Measurements from ENCODE around the gene FCGBP.
A peak's percentile ranks its signal among the peaks of the same experiment; 100 is the strongest.
"Not testable (repeated sequence)": the region's sequence is repeated elsewhere in the genome, so short reads cannot be mapped to it uniquely, and the experiment has no call there.

FCGBP gene

DNA sequence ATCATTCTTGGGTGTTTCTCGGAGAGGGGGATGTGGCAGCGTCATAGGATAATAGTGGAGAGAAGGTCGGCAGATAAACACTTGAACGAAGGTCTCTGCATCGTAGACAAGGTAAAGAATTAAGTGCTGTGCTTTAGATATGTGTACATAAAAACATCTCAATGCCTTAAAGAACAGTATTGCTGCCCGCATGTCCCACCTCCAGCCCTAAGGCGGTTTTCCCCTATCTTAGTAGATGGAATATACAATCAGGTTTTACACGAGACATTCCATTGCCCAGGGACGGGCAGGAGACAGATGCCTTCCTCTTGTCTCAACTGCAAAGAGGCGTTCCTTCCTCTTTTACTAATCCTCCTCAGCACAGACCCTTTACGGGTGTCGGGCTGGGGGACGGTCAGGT lies 25.0 kb upstream of the FCGBP start:
- H3K9me3 ChIP-seq (ENCODE audit: control extremely low read depth in 1 of 5, control insufficient read depth in 4 of 5, insufficient read depth in 2 of 5, low read depth in 1 of 5, low read length in 4 of 5); H3K27ac ChIP-seq (ENCODE audit: insufficient read depth in 1 of 2, low read depth in 1 of 2, low read length in 2 of 2, poor library complexity in 1 of 2, severe bottlenecking in 2 of 2); CTCF ChIA-PET; H3K36me3 ChIP-seq (ENCODE audit: control insufficient read depth in 4 of 4, insufficient read depth in 4 of 4, low read length in 3 of 4); H3K4me3 ChIP-seq (ENCODE audit: control insufficient read depth in 1 of 7, extremely low read depth in 1 of 7, insufficient read depth in 4 of 7, low read depth in 2 of 7, low read length in 6 of 7); H3K4me1 ChIP-seq (ENCODE audit: control extremely low read depth in 1 of 4, control insufficient read depth in 4 of 4, insufficient read depth in 4 of 4, low read length in 3 of 4); DNase-seq; POLR2A ChIA-PET: not testable (repeated sequence)
- 51% methylated on average over 4 of the region's 13 CpGs for WGBS (ENCODE audit: insufficient coverage)
- peaks cover 0 to 66% (median 11%) of the 10 kb centered on the region in 5 experiments for H3K27me3 ChIP-seq (replicated peaks in 2 of 5; ENCODE audit: control insufficient read depth in 4 of 5, insufficient read depth in 5 of 5, low read length in 4 of 5)

DNA sequence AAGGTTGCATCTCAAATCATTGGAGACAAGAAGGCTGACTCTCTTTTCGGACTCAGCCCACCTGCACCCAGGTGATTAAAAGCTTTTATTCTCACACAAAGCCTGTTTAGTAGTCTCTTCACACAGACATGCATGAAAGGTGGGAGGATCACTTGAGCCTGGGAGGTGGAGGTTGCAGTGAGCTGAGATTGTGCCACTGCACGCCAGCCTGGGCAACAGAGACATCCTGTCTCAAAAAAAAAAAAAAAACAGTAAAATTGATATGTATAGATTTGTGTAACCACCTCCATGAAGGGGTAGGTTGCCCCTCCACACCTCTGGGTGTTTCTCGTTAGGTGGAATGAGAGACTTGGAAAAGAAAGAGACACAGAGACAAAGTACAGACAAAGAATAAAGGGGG lies 24.5 kb upstream of the FCGBP start:
- H3K4me1 ChIP-seq (ENCODE audit: control extremely low read depth in 1 of 4, control insufficient read depth in 4 of 4, insufficient read depth in 4 of 4, low read length in 3 of 4); DNase-seq; H3K36me3 ChIP-seq (ENCODE audit: control insufficient read depth in 4 of 4, insufficient read depth in 4 of 4, low read length in 3 of 4); H3K4me3 ChIP-seq (ENCODE audit: control insufficient read depth in 1 of 7, extremely low read depth in 1 of 7, insufficient read depth in 4 of 7, low read depth in 2 of 7, low read length in 6 of 7); H3K9me3 ChIP-seq (ENCODE audit: control extremely low read depth in 1 of 5, control insufficient read depth in 4 of 5, insufficient read depth in 2 of 5, low read depth in 1 of 5, low read length in 4 of 5); POLR2A ChIA-PET; CTCF ChIA-PET; H3K27ac ChIP-seq (ENCODE audit: insufficient read depth in 1 of 2, low read depth in 1 of 2, low read length in 2 of 2, poor library complexity in 1 of 2, severe bottlenecking in 2 of 2): not testable (repeated sequence)
- 89% methylated on average over 2 of the region's 3 CpGs for WGBS (ENCODE audit: insufficient coverage)
- peaks cover 0 to 68% (median 11%) of the 10 kb centered on the region in 5 experiments for H3K27me3 ChIP-seq (replicated peaks in 2 of 5; ENCODE audit: control insufficient read depth in 4 of 5, insufficient read depth in 5 of 5, low read length in 4 of 5)

DNA sequence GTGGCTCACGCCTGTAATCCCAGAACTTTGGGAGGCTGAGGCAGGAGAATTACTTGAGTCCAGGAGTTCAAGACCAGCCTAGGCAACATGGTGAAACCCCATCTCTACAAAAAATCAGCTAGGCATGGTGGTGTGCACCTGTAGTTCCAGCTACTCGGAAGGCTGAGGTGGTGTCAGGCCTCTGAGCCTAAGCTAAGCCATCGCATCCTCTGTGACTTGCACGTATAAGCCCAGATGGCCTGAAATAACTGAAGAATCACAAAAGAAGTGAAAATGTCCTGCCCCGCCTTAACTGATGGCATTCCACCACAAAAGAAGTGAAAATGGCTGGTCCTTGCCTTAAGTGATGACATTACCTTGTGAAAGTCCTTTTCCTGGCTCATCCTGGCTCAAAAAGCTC lies 23.5 kb upstream of the FCGBP start:
- H3K9me3 ChIP-seq (ENCODE audit: control extremely low read depth in 1 of 5, control insufficient read depth in 4 of 5, insufficient read depth in 2 of 5, low read depth in 1 of 5, low read length in 4 of 5); H3K27ac ChIP-seq (ENCODE audit: insufficient read depth in 1 of 2, low read depth in 1 of 2, low read length in 2 of 2, poor library complexity in 1 of 2, severe bottlenecking in 2 of 2); H3K4me3 ChIP-seq (ENCODE audit: control insufficient read depth in 1 of 7, extremely low read depth in 1 of 7, insufficient read depth in 4 of 7, low read depth in 2 of 7, low read length in 6 of 7); POLR2A ChIA-PET; DNase-seq; H3K36me3 ChIP-seq (ENCODE audit: control insufficient read depth in 4 of 4, insufficient read depth in 4 of 4, low read length in 3 of 4): not testable (repeated sequence)
- CTCF ChIA-PET = interaction anchor here (0.8 kb wide), 1 partner anchor 12 kb away, joined by 3 read pairs; no protein-coding TSS in a partner anchor
- peaks cover 0 to 65% (median 11%) of the 10 kb centered on the region in 5 experiments for H3K27me3 ChIP-seq (replicated peaks in 2 of 5; ENCODE audit: control insufficient read depth in 4 of 5, insufficient read depth in 5 of 5, low read length in 4 of 5)
- peaks cover 5 to 13% (median 11%) of the 10 kb centered on the region in 4 experiments for H3K4me1 ChIP-seq (ENCODE audit: control extremely low read depth in 1 of 4, control insufficient read depth in 4 of 4, insufficient read depth in 4 of 4, low read length in 3 of 4)
- 100% methylated on average over 5 of the region's 5 CpGs for WGBS (ENCODE audit: insufficient coverage)

- peaks cover 8 to 19% (median 16%) of the 10 kb centered on the region in 4 experiments for H3K4me1 ChIP-seq (ENCODE audit: control extremely low read depth in 1 of 4, control insufficient read depth in 4 of 4, insufficient read depth in 4 of 4, low read length in 3 of 4)
- no peak for DNase-seq
These were observed 19.5 kb upstream of the FCGBP start for GRCh38 chr19:39953915-39954314.

GRCh38 chr19:39951686-39952085 lies 17.3 kb upstream of the FCGBP start:
- WGBS (ENCODE audit: insufficient coverage) = no CpG with 5 or more reads among the region's 3 CpGs
- H3K27ac ChIP-seq (ENCODE audit: insufficient read depth in 1 of 2, low read depth in 1 of 2, low read length in 2 of 2, poor library complexity in 1 of 2, severe bottlenecking in 2 of 2) = no peak overlapping the region
- H3K27me3 ChIP-seq (replicated peaks in 2 of 5; ENCODE audit: control insufficient read depth in 4 of 5, insufficient read depth in 5 of 5, low read length in 4 of 5) = peaks cover 0 to 84% (median 31%) of the 10 kb centered on the region in 5 experiments
- H3K4me1 ChIP-seq (ENCODE audit: control extremely low read depth in 1 of 4, control insufficient read depth in 4 of 4, insufficient read depth in 4 of 4, low read length in 3 of 4) = peaks cover 8 to 19% (median 16%) of the 10 kb centered on the region in 4 experiments
- DNase-seq = no peak
- no peak overlapping the region for H3K4me3 ChIP-seq (ENCODE audit: control insufficient read depth in 1 of 7, extremely low read depth in 1 of 7, insufficient read depth in 4 of 7, low read depth in 2 of 7, low read length in 6 of 7)
- ChIA-PET CTCF (interaction anchor here (0.9 to 1.0 kb wide), 2 partner anchors 17 to 19 kb away, joined by 3 read pairs; partner anchors contain the start of gene PSMC4), POLR2A (no interaction called here)
- no peaks in the 10 kb centered on the region for H3K9me3 ChIP-seq (ENCODE audit: control extremely low read depth in 1 of 5, control insufficient read depth in 4 of 5, insufficient read depth in 2 of 5, low read depth in 1 of 5, low read length in 4 of 5)
- no peaks in the 10 kb centered on the region for H3K36me3 ChIP-seq (ENCODE audit: control insufficient read depth in 4 of 4, insufficient read depth in 4 of 4, low read length in 3 of 4)

More at GRCh38 chr19:39953915-39954314, 19.5 kb upstream of the FCGBP start:
- Histone ChIP-seq H3K4me3 (ENCODE audit: control insufficient read depth in 1 of 7, extremely low read depth in 1 of 7, insufficient read depth in 4 of 7, low read depth in 2 of 7, low read length in 6 of 7) (peak overlapping the region in 1 of 7 experiments; percentile 12), H3K9me3 (ENCODE audit: control extremely low read depth in 1 of 5, control insufficient read depth in 4 of 5, insufficient read depth in 2 of 5, low read depth in 1 of 5, low read length in 4 of 5) (no peaks in the 10 kb centered on the region), H3K27me3 (replicated peaks in 2 of 5; ENCODE audit: control insufficient read depth in 4 of 5, insufficient read depth in 5 of 5, low read length in 4 of 5) (peaks cover 0 to 71% (median 31%) of the 10 kb centered on the region in 5 experiments), H3K27ac (ENCODE audit: insufficient read depth in 1 of 2, low read depth in 1 of 2, low read length in 2 of 2, poor library complexity in 1 of 2, severe bottlenecking in 2 of 2) (no peak overlapping the region), H3K36me3 (ENCODE audit: control insufficient read depth in 4 of 4, insufficient read depth in 4 of 4, low read length in 3 of 4) (no peaks in the 10 kb centered on the region)
- POLR2A ChIA-PET = interaction anchor here (0.7 kb wide), 1 partner anchor 12 kb away, joined by 4 read pairs; no protein-coding TSS in a partner anchor
- no CpG with 5 or more reads among the region's 7 CpGs for WGBS (ENCODE audit: insufficient coverage)
- CTCF ChIA-PET = interaction anchor here (1.1 to 1.8 kb wide), 2 partner anchors 12 to 111 kb away, joined by 3 to 6 read pairs; no protein-coding TSS in a partner anchor

GRCh38 chr19:39951065-39951650 lies 16.7 kb upstream of the FCGBP start:
- no peaks in the 10 kb centered on the region for H3K36me3 ChIP-seq (ENCODE audit: control insufficient read depth in 4 of 4, insufficient read depth in 4 of 4, low read length in 3 of 4)
- H3K4me1 ChIP-seq (ENCODE audit: control extremely low read depth in 1 of 4, control insufficient read depth in 4 of 4, insufficient read depth in 4 of 4, low read length in 3 of 4) = peaks cover 8 to 19% (median 16%) of the 10 kb centered on the region in 4 experiments
- H3K27me3 ChIP-seq (replicated peaks in 2 of 5; ENCODE audit: control insufficient read depth in 4 of 5, insufficient read depth in 5 of 5, low read length in 4 of 5) = peaks cover 0 to 84% (median 31%) of the 10 kb centered on the region in 5 experiments
- H3K9me3 ChIP-seq (ENCODE audit: control extremely low read depth in 1 of 5, control insufficient read depth in 4 of 5, insufficient read depth in 2 of 5, low read depth in 1 of 5, low read length in 4 of 5) = no peaks in the 10 kb centered on the region
- ChIA-PET CTCF (interaction anchor here (0.9 to 1.0 kb wide), 2 partner anchors 18 to 19 kb away, joined by 3 read pairs; partner anchors contain the start of gene PSMC4), POLR2A (no interaction called here)
- WGBS (ENCODE audit: insufficient coverage) = 100% methylated on average over 1 of the region's 2 CpGs
- no peak overlapping the region for H3K4me3 ChIP-seq (ENCODE audit: control insufficient read depth in 1 of 7, extremely low read depth in 1 of 7, insufficient read depth in 4 of 7, low read depth in 2 of 7, low read length in 6 of 7)
- no peak overlapping the region for H3K27ac ChIP-seq (ENCODE audit: insufficient read depth in 1 of 2, low read depth in 1 of 2, low read length in 2 of 2, poor library complexity in 1 of 2, severe bottlenecking in 2 of 2)
- no peak for DNase-seq

DNA sequence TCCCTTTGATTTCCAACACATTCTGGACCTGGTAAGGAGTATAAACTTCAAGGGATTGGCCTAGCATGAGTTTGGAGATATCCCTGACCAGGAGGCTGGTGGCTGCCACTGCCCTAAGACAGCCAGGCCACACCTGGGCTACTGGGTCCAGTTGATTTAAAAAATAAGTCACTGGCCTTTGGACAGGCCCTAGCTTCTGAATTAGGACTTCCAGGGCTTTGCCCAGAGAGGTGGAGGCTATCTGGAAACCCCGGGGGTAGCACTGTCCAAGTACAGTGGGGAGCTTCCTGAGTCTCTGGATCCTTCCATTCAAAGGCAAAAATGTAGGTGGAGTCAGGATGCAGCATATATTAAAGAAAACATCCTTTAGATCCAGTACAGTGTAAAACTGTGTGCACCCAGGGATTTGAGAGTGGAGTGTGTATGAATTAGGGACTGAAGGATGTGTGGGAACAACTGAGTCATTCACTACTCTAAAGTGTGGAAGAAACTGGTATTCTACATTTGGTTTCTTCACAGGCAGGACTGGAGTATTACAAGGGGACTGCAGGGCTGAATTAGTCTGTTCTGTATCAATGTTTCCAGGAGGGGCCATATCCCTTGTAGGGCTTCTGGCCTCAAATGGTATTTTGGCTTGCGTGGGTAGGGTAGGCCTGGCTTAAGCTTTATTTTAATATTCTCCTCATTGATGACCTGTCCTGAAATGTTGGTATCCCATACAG lies 14.8 kb upstream of the FCGBP start:
- Histone ChIP-seq H3K9me3 (ENCODE audit: control extremely low read depth in 1 of 5, control insufficient read depth in 4 of 5, insufficient read depth in 2 of 5, low read depth in 1 of 5, low read length in 4 of 5) (no peaks in the 10 kb centered on the region), H3K36me3 (ENCODE audit: control insufficient read depth in 4 of 4, insufficient read depth in 4 of 4, low read length in 3 of 4) (no peaks in the 10 kb centered on the region), H3K4me3 (ENCODE audit: control insufficient read depth in 1 of 7, extremely low read depth in 1 of 7, insufficient read depth in 4 of 7, low read depth in 2 of 7, low read length in 6 of 7) (no peak overlapping the region), H3K4me1 (ENCODE audit: control extremely low read depth in 1 of 4, control insufficient read depth in 4 of 4, insufficient read depth in 4 of 4, low read length in 3 of 4) (peaks cover 8 to 19% (median 17%) of the 10 kb centered on the region in 4 experiments), H3K27me3 (replicated peaks in 2 of 5; ENCODE audit: control insufficient read depth in 4 of 5, insufficient read depth in 5 of 5, low read length in 4 of 5) (peaks cover 0 to 85% (median 39%) of the 10 kb centered on the region in 5 experiments), H3K27ac (ENCODE audit: insufficient read depth in 1 of 2, low read depth in 1 of 2, low read length in 2 of 2, poor library complexity in 1 of 2, severe bottlenecking in 2 of 2) (no peak overlapping the region)
- no peak for DNase-seq
- CTCF ChIA-PET = no interaction called here
- WGBS (ENCODE audit: insufficient coverage) = no CpG with 5 or more reads among the region's 2 CpGs
- POLR2A ChIA-PET = no interaction called here
